GM19023 (cell line): ENCODE results near the gene SCO2.
A peak's percentile ranks its signal among the peaks of the same experiment; 100 is the strongest.

Experiments
- ATAC-seq: cut with Tn5 transposase; IDR thresholded peaks from one replicate; pipeline ENCODE4 v1.9.1; 2021; ENCODE audit warnings: mild to moderate bottlenecking, moderate library complexity; ENCODE audit not compliant: unreplicated experiment

SCO2 gene

GRCh38 chr22:50532824-50533796 is 7.7 kb upstream of the SCO2 start:
- ATAC-seq = no peak

- ATAC-seq = no peak
Observed at GRCh38 chr22:50531962-50532674, 6.7 kb upstream of the SCO2 start.

- peak; percentile 31 for ATAC-seq
Observed at GRCh38 chr22:50531546-50531961, 6.2 kb upstream of the SCO2 start.

GRCh38 chr22:50530877-50531545 is 5.6 kb upstream of the SCO2 start:
- ATAC-seq = no peak

- no peak for ATAC-seq
Observed at GRCh38 chr22:50530580-50530876, 5.1 kb upstream of the SCO2 start.

- ATAC-seq = peak; percentile 25
Observed at GRCh38 chr22:50529897-50530579, 4.6 kb upstream of the SCO2 start, which contains the start of gene TYMP. Gene TYMP, minus strand, starts transcription at chr22:50530012. Its CDS starts 303 bp downstream, at chr22:50529709.

GRCh38 chr22:50529416-50529896 is 4.1 kb upstream of the SCO2 start:
- no peak for ATAC-seq

- ATAC-seq = no peak
Observed at GRCh38 chr22:50528682-50529415, 3.5 kb upstream of the SCO2 start.

GRCh38 chr22:50527921-50528681 is 2.7 kb upstream of the SCO2 start:
- no peak for ATAC-seq

- ATAC-seq = no peak
Observed at GRCh38 chr22:50526834-50527801, 1.7 kb upstream of the SCO2 start.

- peak; percentile 27 for ATAC-seq
Observed at GRCh38 chr22:50526108-50526833, 873 bp upstream of the SCO2 start.

- peak; percentile 15 for ATAC-seq
Observed at GRCh38 chr22:50525858-50526107, 385 bp upstream of the SCO2 start.

GRCh38 chr22:50524676-50525103 is 708 bp downstream of the SCO2 start:
- ATAC-seq = no peak

- no peak for ATAC-seq
Observed at GRCh38 chr22:50523806-50524675, 1.4 kb downstream of the SCO2 start.

GRCh38 chr22:50523458-50523805 is 2.0 kb downstream of the SCO2 start:
- no peak for ATAC-seq

- no peak for ATAC-seq
Observed at GRCh38 chr22:50522806-50523438, 2.5 kb downstream of the SCO2 start.
